GM12878 (cell line): ENCODE results near the gene PPP2R5D. TPM values are rescaled to one million over a fixed set of nuclear protein-coding genes. Genes with fewer than 3 reads are reported as not detected.

ENCODE experiments used
- ATAC-seq: fragments of 200-7000 bp; cut with Tn5 transposase; 3 replicates; pipeline ENCODE4 v1.9.1; 2020; ENCODE audit warnings: mild to moderate bottlenecking, moderate library complexity
- BruUV-seq: library from RNA; stranded (reverse); fragments of 400-500 nt; replicated peaks from 2 replicates; lab custom pipeline; 2021; lab: Mats Ljungman, UMichigan
- CTCF ChIA-PET: fragments of 300-600 bp; sonication (Branson Sonifier 250); formaldehyde crosslinking; extraction: SDS; loops from one replicate; lab custom pipeline; 2021; ENCODE audit warnings: inconsistent platforms; lab: Yijun Ruan, JAX
- POLR2A ChIA-PET: fragments of 350-600 bp; formaldehyde crosslinking; extraction: SDS; loops from one replicate; lab custom pipeline; 2021; ENCODE audit warnings: inconsistent platforms; lab: Charles Lee
- RAD21 ChIA-PET: fragments of 300-600 bp; sonication (Branson Sonifier 250); formaldehyde crosslinking; loops from one replicate; lab custom pipeline; 2023; ENCODE audit warnings: antibody characterized with exemption; ENCODE audit not compliant: unreplicated experiment; lab: Charles Lee
- SMC1A ChIA-PET: fragments of 300-600 bp; sonication (Branson Sonifier 250); formaldehyde crosslinking; loops from one replicate; lab custom pipeline; 2023; ENCODE audit not compliant: unreplicated experiment, uncharacterized antibody; lab: Charles Lee
- DNase-seq: peaks from one replicate; pipeline ENCODE4 v3.0.0-alpha.2; 2011; ENCODE audit warnings: low read depth, low spot score
- FAIRE-seq: peaks from 3 replicates; lab custom pipeline; 2011; peaks lifted over from hg19 to GRCh38; lab: Jason Lieb, UNC
- H2AFZ ChIP-seq: 2 replicates; pipeline ENCODE4 v1.6.0; 2011; ENCODE audit warnings: low read depth, low read length, control low read depth; ENCODE audit not compliant: control insufficient read depth
- H3K27ac ChIP-seq: 2 replicates; pipeline ENCODE4 v1.5.1; 2011; ENCODE audit warnings: control low read depth; ENCODE audit not compliant: control insufficient read depth, insufficient read depth
- H3K27me3 ChIP-seq, 2 experiments: replicated peaks in 1 of 2; 2 replicates each; pipeline versions ENCODE4 v1.6.0 to v1.6.1; 2011; ENCODE audit warnings: low read length in 1 of 2; ENCODE audit not compliant: control insufficient read depth in 2 of 2, insufficient read depth in 2 of 2
- H3K36me3 ChIP-seq, 2 experiments: 2 replicates each; pipeline ENCODE4 v1.5.1; 2011; ENCODE audit warnings: low read length in 1 of 2; ENCODE audit not compliant: control insufficient read depth in 2 of 2, insufficient read depth in 2 of 2
- H3K4me1 ChIP-seq: 2 replicates; pipeline ENCODE4 v1.6.1; 2011; ENCODE audit warnings: mild to moderate bottlenecking, low read length, moderate library complexity, mixed read lengths; ENCODE audit not compliant: control insufficient read depth, insufficient read depth
- H3K4me2 ChIP-seq: 2 replicates; pipeline ENCODE4 v1.6.0; 2011; ENCODE audit warnings: control low read depth; ENCODE audit not compliant: control insufficient read depth, insufficient read depth
- H3K4me3 ChIP-seq: fragments of 200-600 bp; sonication (generic); 2 replicates; pipeline ENCODE4 v1.5.1; 2016
- H3K79me2 ChIP-seq: 2 replicates; pipeline ENCODE4 v1.6.0; 2011; ENCODE audit warnings: low read length; ENCODE audit not compliant: control insufficient read depth, insufficient read depth
- H3K9ac ChIP-seq: 2 replicates; pipeline ENCODE4 v1.8.0; 2011; ENCODE audit warnings: low read length, control low read depth, mixed read lengths; ENCODE audit not compliant: control insufficient read depth, insufficient read depth
- H3K9me3 ChIP-seq: replicated peaks from 3 replicates; pipeline ENCODE4 v1.5.1; 2011; ENCODE audit warnings: mild to moderate bottlenecking, low read length; ENCODE audit not compliant: control insufficient read depth, insufficient read depth
- H4K20me1 ChIP-seq: 2 replicates; pipeline ENCODE4 v1.6.0; 2011; ENCODE audit not compliant: control insufficient read depth, insufficient read depth
- FOS ChIP-seq: IDR thresholded peaks from 3 replicates; pipeline ENCODE4 v1.6.1; 2011; ENCODE audit warnings: borderline replicate concordance; ENCODE audit not compliant: insufficient read length; ENCODE audit errors: extremely low read depth
- HCFC1 ChIP-seq: fragments of 150-350 bp; IDR thresholded peaks from 2 replicates; pipeline ENCODE4 v1.6.1; 2014; ENCODE audit warnings: low read length
- NFXL1 ChIP-seq: fragments of 450-650 bp; IDR thresholded peaks from 2 replicates; pipeline ENCODE4 v1.6.1; 2017; ENCODE audit warnings: antibody characterized with exemption, mild to moderate bottlenecking, borderline replicate concordance
- RAD21 ChIP-seq: IDR thresholded peaks from 2 replicates; pipeline ENCODE4 v1.6.1; 2011; ENCODE audit warnings: mild to moderate bottlenecking, low read depth, low read length, moderate library complexity; ENCODE audit not compliant: insufficient read depth
- WGBS: methylation state at CpG from one replicate; pipeline ENCODE4 v1.1.6; 2016; ENCODE audit warnings: low lambda C conversion rate; ENCODE audit not compliant: insufficient replicate concordance, insufficient coverage; ENCODE audit errors: missing lambda C conversion rate; 5-methylcytosine and 5-hydroxymethylcytosine counted together
- in situ Hi-C: fragments of 300-500 bp; cut with MboI; formaldehyde crosslinking; loops from 9 replicates; pipeline ENCODE4 v1.14.3; 2018; ENCODE audit warnings: mixed read lengths
- intact Hi-C: fragments of 100-400 bp; cut with micrococcal nuclease; formaldehyde crosslinking; loops from one replicate; pipeline ENCODE4 v1.14.2; 2022; ENCODE audit not compliant: unreplicated experiment
- polyA plus RNA-seq, 11 experiments: library from polyadenylated mRNA; depleted of rRNA in 4 of 11; unstranded in 6 of 11; stranded (reverse) in 5 of 11; fragments of >200 nt; fragmentation: Nextera tagmentation in 4 of 11; fragmentation: Illumina TruSeq in 1 of 11; extraction: Ambion mirVana in 4 of 11; extraction: Trizol in 1 of 11; gene quantifications; 1 replicate in 1 of 11; 2 replicates in 10 of 11; pipeline versions ENCODE4 v1.2.1 to v1.2.3, GENCODE V29; 2011 to 2016; ENCODE audit warnings: inconsistent platforms in 2 of 11, missing spikeins in 2 of 11, low read depth in 1 of 11
- total RNA-seq, 4 experiments: library from RNA; depleted of rRNA in 3 of 4; stranded (reverse); fragments of >200 nt in 3 of 4; fragmentation: Illumina TruSeq in 1 of 4; extraction: Trizol in 1 of 4; gene quantifications; 2 replicates each; pipeline versions ENCODE4 v1.2.1 to v1.2.3, GENCODE V29; 2013 to 2021
- TF ChIP-seq, protein P1 (sequence below): IDR thresholded peaks from 2 replicates; pipeline ENCODE4 v1.6.1; 2012; ENCODE audit warnings: improper control_type of control experiment, low read depth, low read length; ENCODE audit not compliant: insufficient replicate concordance
- TF ChIP-seq, protein P2 (sequence below): fragments of 450-650 bp; IDR thresholded peaks from 2 replicates; pipeline ENCODE4 v1.6.1; 2017; ENCODE audit warnings: low read depth, mild to moderate bottlenecking, moderate library complexity
- TF ChIP-seq, protein P3 (sequence below): fragments of 450-650 bp; IDR thresholded peaks from 2 replicates; pipeline ENCODE4 v1.6.1; 2017; ENCODE audit warnings: mild to moderate bottlenecking, moderate library complexity

The PPP2R5D gene
- total and polyA plus RNA-seq, 10 of the 15 experiments (the other 5 are each of a cell fraction or from before 2014, with no cell fraction given): 1.5 to 59.0 (median 32.0) TPM

- Histone ChIP-seq H3K79me2 (peaks cover 11% of the 10 kb centered on the region), H3K27ac (no peak overlapping the region), H2AFZ (no peak overlapping the region), H3K4me2 (no peak overlapping the region), H3K9ac (no peak overlapping the region), H3K27me3 (no peaks in the 10 kb centered on the region), H4K20me1 (no peaks in the 10 kb centered on the region), H3K36me3 (peaks cover 2 to 8% of the 10 kb centered on the region in 2 experiments; a peak in 2 of 4 replicates), H3K4me1 (peaks cover 13% of the 10 kb centered on the region), H3K4me3 (no peak overlapping the region), H3K9me3 (no peaks in the 10 kb centered on the region)
- ChIA-PET CTCF (no interaction called here), RAD21 (interaction anchor here (1.5 kb wide), 1 partner anchor 9 kb away, joined by 3 read pairs; no protein-coding TSS in a partner anchor), SMC1A (interaction anchor here (0.5 to 1.7 kb wide), 2 partner anchors 13 to 81 kb away, joined by 3 to 4 read pairs; no protein-coding TSS in a partner anchor), POLR2A (interaction anchor here (0.7 kb wide), 2 partner anchors 52 to 132 kb away, joined by 5 to 6 read pairs; no protein-coding TSS in a partner anchor)
- DNase-seq: no peak
- in situ Hi-C loops: no loop called here
- intact Hi-C loops: no loop called here
- FAIRE-seq: no peak
- 69% methylated on average over 5 of the region's 5 CpGs for WGBS
- no peak for ATAC-seq
- TF ChIP-seq RAD21 (no peak), NFXL1 (no peak), HCFC1 (no peak), FOS (no peak)
- TF ChIP-seq, protein P1, sequence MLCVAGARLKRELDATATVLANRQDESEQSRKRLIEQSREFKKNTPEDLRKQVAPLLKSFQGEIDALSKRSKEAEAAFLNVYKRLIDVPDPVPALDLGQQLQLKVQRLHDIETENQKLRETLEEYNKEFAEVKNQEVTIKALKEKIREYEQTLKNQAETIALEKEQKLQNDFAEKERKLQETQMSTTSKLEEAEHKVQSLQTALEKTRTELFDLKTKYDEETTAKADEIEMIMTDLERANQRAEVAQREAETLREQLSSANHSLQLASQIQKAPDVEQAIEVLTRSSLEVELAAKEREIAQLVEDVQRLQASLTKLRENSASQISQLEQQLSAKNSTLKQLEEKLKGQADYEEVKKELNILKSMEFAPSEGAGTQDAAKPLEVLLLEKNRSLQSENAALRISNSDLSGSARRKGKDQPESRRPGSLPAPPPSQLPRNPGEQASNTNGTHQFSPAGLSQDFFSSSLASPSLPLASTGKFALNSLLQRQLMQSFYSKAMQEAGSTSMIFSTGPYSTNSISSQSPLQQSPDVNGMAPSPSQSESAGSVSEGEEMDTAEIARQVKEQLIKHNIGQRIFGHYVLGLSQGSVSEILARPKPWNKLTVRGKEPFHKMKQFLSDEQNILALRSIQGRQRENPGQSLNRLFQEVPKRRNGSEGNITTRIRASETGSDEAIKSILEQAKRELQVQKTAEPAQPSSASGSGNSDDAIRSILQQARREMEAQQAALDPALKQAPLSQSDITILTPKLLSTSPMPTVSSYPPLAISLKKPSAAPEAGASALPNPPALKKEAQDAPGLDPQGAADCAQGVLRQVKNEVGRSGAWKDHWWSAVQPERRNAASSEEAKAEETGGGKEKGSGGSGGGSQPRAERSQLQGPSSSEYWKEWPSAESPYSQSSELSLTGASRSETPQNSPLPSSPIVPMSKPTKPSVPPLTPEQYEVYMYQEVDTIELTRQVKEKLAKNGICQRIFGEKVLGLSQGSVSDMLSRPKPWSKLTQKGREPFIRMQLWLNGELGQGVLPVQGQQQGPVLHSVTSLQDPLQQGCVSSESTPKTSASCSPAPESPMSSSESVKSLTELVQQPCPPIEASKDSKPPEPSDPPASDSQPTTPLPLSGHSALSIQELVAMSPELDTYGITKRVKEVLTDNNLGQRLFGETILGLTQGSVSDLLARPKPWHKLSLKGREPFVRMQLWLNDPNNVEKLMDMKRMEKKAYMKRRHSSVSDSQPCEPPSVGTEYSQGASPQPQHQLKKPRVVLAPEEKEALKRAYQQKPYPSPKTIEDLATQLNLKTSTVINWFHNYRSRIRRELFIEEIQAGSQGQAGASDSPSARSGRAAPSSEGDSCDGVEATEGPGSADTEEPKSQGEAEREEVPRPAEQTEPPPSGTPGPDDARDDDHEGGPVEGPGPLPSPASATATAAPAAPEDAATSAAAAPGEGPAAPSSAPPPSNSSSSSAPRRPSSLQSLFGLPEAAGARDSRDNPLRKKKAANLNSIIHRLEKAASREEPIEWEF: no peak
- TF ChIP-seq, protein P2, sequence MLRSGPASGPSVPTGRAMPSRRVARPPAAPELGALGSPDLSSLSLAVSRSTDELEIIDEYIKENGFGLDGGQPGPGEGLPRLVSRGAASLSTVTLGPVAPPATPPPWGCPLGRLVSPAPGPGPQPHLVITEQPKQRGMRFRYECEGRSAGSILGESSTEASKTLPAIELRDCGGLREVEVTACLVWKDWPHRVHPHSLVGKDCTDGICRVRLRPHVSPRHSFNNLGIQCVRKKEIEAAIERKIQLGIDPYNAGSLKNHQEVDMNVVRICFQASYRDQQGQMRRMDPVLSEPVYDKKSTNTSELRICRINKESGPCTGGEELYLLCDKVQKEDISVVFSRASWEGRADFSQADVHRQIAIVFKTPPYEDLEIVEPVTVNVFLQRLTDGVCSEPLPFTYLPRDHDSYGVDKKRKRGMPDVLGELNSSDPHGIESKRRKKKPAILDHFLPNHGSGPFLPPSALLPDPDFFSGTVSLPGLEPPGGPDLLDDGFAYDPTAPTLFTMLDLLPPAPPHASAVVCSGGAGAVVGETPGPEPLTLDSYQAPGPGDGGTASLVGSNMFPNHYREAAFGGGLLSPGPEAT: no peak
- TF ChIP-seq, protein P3, sequence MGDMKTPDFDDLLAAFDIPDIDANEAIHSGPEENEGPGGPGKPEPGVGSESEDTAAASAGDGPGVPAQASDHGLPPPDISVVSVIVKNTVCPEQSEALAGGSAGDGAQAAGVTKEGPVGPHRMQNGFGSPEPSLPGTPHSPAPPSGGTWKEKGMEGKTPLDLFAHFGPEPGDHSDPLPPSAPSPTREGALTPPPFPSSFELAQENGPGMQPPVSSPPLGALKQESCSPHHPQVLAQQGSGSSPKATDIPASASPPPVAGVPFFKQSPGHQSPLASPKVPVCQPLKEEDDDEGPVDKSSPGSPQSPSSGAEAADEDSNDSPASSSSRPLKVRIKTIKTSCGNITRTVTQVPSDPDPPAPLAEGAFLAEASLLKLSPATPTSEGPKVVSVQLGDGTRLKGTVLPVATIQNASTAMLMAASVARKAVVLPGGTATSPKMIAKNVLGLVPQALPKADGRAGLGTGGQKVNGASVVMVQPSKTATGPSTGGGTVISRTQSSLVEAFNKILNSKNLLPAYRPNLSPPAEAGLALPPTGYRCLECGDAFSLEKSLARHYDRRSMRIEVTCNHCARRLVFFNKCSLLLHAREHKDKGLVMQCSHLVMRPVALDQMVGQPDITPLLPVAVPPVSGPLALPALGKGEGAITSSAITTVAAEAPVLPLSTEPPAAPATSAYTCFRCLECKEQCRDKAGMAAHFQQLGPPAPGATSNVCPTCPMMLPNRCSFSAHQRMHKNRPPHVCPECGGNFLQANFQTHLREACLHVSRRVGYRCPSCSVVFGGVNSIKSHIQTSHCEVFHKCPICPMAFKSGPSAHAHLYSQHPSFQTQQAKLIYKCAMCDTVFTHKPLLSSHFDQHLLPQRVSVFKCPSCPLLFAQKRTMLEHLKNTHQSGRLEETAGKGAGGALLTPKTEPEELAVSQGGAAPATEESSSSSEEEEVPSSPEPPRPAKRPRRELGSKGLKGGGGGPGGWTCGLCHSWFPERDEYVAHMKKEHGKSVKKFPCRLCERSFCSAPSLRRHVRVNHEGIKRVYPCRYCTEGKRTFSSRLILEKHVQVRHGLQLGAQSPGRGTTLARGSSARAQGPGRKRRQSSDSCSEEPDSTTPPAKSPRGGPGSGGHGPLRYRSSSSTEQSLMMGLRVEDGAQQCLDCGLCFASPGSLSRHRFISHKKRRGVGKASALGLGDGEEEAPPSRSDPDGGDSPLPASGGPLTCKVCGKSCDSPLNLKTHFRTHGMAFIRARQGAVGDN: no peak
- BruUV-seq: no TSS peak
Observed at GRCh38 chr6:42989923-42990322, 5.6 kb downstream of the PPP2R5D start.
